ENCODE results near the gene TMC7. TPM values are rescaled to one million over a fixed set of nuclear protein-coding genes. Genes with fewer than 3 reads are reported as not detected.

TMC7 gene
- total and polyA plus RNA-seq, 2 of the 13 experiments (the other 11 are each of a cell fraction or from before 2014, with no cell fraction given), result 1.2 to 5.1 TPM

DNA sequence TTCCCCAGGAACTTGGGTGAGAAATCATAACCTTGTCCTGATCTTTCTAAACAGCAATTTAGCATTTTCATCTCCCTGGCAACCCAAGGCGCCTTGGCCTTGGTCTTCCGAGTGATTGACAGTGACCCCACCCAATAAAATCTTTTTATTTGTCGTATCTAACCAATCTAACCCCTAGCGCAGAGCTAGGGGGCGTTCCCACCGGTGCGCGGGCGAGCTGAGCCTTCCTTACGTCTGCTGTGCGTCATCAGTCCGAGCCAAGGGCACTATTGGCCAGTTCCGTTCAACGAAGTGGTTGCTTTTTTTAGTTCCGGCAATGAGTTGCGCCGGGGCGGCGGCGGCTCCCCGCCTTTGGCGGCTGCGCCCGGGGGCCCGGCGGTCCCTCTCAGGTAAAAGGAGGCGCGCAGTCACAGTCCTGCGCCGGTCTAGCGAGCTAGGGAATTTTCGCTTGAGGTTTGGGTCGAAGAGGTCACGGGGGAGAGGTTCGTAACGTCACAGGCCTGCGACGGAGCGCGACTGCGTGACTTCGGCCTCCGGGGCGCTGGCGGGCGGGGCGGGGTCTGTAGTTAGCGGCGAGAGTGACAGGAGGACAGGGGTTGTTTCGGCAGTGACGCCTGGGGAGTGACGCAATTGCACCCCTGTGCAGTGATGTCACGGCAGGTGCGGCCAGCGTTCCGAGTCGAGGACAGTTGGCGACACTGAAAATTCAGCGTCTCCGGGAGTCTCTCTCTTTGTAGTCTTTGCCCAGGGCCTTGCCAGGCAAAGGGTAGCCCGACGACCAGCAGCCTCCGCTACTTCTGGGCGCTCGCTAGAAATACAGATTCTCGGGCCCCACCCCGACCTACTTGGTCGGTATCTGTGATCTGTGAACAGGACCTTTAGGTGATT, 83.9 kb downstream of the TMC7 start, which contains the start of gene COQ7 (continued):
- TF ChIP-seq ATF6 (CRISPR knock-in tag; conservative IDR thresholded peaks at IDR 0.05) (no peak), PATZ1 (CRISPR knock-in tag; IDR thresholded peaks at IDR 0.05) (peak; percentile 65), TRIM24 (CRISPR knock-in tag; IDR thresholded peaks at IDR 0.05) (no peak), ZNF766 (CRISPR knock-in tag; IDR thresholded peaks at IDR 0.05; ENCODE audit: borderline replicate concordance) (peak; percentile 74; the same call in 1 of the 2 replicates), PHF20 (CRISPR knock-in tag; IDR thresholded peaks at IDR 0.05) (peak; percentile 99), NFKBIZ (CRISPR knock-in tag; IDR thresholded peaks at IDR 0.05) (peak; percentile 24; the same call in 1 of the 2 replicates), ZNF790 (CRISPR knock-in tag; IDR thresholded peaks at IDR 0.05; ENCODE audit: borderline replicate concordance) (no peak; the same call in 1 of the 2 replicates), ZSCAN20 (CRISPR knock-in tag; IDR thresholded peaks at IDR 0.05; ENCODE audit: borderline replicate concordance) (peak; percentile 81; the same call in 1 of the 2 replicates), ZBTB10 (CRISPR knock-in tag; IDR thresholded peaks at IDR 0.05; ENCODE audit: borderline replicate concordance) (peak; percentile 63), NR3C1 (CRISPR knock-in tag; IDR thresholded peaks at IDR 0.05) (no peak), ZNF639 (CRISPR knock-in tag; conservative IDR thresholded peaks at IDR 0.05) (no peak; the same call in 1 of the 2 replicates), ZFAT (CRISPR knock-in tag; conservative IDR thresholded peaks at IDR 0.05) (no peak), DR1 (CRISPR knock-in tag; IDR thresholded peaks at IDR 0.05) (no peak), NFIC (IDR thresholded peaks at IDR 0.05; ENCODE audit: low read length) (peak; percentile 23; the same call in 1 of the 2 replicates), ZNF720 (CRISPR knock-in tag; IDR thresholded peaks at IDR 0.05) (0 out of 2 replicates have a peak, but pooled peaks have one; percentile 16), TMF1 (CRISPR knock-in tag; IDR thresholded peaks at IDR 0.05; ENCODE audit: low read depth) (peak; percentile 81; the same call in 1 of the 2 replicates)
- TF ChIP-seq, protein P1, sequence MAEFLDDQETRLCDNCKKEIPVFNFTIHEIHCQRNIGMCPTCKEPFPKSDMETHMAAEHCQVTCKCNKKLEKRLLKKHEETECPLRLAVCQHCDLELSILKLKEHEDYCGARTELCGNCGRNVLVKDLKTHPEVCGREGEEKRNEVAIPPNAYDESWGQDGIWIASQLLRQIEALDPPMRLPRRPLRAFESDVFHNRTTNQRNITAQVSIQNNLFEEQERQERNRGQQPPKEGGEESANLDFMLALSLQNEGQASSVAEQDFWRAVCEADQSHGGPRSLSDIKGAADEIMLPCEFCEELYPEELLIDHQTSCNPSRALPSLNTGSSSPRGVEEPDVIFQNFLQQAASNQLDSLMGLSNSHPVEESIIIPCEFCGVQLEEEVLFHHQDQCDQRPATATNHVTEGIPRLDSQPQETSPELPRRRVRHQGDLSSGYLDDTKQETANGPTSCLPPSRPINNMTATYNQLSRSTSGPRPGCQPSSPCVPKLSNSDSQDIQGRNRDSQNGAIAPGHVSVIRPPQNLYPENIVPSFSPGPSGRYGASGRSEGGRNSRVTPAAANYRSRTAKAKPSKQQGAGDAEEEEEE (CRISPR knock-in tag; IDR thresholded peaks at IDR 0.05; ENCODE audit: borderline replicate concordance), result peak; percentile 91; the same call in 1 of the 2 replicates
- TF ChIP-seq, protein P2, sequence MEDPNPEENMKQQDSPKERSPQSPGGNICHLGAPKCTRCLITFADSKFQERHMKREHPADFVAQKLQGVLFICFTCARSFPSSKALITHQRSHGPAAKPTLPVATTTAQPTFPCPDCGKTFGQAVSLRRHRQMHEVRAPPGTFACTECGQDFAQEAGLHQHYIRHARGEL (CRISPR knock-in tag; IDR thresholded peaks at IDR 0.05), result no peak
